Measurements from ENCODE around the gene NCF4. TPM values are rescaled to one million over a fixed set of nuclear protein-coding genes. Genes with fewer than 3 reads are reported as not detected.

NCF4 gene
- total RNA-seq, 1 donor from 2014 or later: not detected

DNA sequence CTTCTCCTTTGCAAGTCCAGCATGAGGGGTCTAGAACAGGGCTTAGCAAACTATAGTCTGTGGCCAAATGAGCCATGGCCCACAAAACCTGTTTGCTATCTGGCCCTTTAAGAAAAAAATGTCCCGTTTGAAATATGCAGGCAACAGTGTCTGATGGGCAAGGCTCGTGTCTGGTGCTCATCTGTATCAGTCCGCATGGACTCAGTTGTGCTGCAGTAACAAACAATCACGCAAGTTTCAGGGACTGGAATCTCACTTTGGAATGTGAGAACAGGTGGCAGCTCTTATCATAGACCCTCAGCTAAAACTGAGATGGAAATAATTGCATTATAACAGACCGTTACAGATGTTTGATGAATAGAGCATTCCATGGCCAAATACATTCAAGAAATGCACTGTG, 24.9 kb upstream of the NCF4 start:
- DNase-seq (ENCODE audit: low read depth): no peak

DNA sequence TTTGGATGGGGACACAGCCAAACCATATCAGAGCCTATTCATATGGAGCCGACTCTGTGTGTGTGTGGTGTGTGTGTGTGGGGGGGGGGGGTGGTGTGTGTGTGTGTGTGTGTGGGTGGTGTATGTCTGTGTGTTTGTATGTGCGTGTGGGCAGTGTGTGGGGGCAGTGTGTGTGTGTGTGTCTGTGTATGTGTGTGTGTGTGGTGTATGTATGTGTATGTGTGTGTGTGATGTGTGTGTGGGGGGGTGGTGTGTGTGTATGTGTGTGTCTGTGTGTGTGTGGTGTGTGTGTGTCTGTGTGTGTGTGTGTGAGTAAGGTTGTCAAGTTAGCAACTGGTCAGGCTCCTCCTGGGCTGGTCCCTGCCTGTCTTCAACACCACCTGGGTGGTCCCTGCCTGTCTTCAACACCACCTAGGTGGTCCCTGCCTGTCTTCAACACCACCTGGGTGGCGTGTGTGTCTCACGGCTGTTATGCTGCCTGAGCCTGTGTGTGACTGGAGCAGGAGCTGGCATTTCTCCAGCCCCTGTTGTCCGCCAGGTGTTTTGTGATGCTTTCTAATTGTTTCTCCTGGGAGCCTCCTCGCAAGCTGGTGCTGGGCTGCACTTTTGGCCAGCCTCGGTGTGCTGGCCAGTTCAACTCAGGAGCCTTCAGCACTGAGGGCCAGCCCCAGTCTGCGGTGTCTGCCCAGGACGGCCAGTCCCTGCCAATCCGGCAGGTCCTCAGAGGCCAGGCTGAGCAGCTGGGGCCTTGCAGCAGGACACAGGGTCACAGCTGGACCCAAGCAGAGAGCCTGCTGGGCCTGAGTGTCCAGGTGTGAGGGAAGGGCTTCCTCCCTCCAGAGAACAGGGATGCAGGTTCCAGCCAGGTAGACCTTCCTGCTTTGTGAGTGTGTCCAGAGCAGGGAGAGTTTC, 22.4 kb upstream of the NCF4 start:
- no peak for DNase-seq (ENCODE audit: low read depth)

GRCh38 chr22:36839356-36840073, 21.3 kb upstream of the NCF4 start:
- DNase-seq (ENCODE audit: low read depth): no peak

DNA sequence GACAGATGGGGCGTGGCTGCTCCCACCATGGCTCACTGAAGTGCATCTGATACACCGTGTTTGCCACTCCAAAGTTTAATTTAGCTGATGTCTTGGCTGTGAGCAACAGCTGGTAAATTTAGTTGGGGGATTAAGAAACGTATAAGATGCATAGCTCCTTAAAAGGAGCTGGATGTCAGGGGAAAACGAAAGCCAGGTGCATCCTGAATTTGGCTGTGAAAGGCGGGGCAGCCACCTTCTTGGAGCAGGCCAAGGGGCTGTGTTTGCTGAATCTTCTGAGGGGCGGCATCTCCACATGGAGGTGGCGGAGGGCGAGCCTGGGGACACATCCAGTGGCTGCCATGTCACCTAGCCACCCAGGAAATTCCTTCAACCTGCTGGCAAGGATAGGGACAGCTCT, 20.7 kb upstream of the NCF4 start:
- DNase-seq (ENCODE audit: low read depth): no peak

- DNase-seq (ENCODE audit: low read depth): no peak
Observed at GRCh38 chr22:36846271-36846670, 14.5 kb upstream of the NCF4 start.

DNA sequence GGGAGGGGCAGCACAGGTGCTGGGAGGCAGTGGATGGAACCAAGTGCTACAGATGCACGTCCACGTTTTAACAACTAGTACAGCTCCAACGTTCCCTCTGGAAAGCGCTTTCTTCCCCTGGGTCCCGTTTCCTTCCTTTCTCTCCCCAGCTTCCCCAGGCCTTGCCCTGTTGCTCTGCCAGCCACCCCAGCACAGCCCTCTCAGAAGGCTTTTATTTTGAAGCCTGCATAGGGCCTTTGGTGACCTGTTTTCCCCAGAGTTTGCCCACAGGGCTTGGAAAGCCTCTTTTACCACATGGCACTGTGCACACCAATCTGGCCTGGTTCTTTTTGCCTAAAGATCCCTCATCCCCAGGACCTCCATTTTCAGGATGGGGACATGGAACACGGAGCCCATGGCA, 13.9 kb upstream of the NCF4 start:
- DNase-seq (ENCODE audit: low read depth): no peak

DNA sequence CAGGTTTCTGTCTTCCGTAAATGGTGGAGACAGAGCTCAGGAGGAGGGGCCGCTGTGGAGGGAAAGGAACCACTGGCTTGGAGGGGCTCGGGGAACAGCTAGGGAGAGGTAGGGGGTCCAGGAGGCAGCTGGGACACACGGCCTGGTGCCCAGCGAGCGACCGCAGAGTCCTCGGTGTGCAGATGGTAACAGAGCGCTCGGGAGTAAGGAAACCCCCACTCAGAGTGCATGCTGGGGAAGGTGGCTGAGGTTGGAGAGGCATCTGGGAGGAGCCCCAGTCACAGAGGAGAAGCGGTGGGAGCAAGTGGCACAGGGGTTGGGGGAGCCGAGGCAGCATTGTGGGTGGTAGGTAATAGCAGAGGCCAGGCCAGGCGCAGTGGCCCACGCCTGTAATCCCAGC, 10.8 kb upstream of the NCF4 start:
- no peak for DNase-seq (ENCODE audit: low read depth)

- no peak for DNase-seq (ENCODE audit: low read depth)
Observed at GRCh38 chr22:36850682-36851081, 10.1 kb upstream of the NCF4 start.

GRCh38 chr22:36852056-36852973, 8.5 kb upstream of the NCF4 start:
- DNase-seq (ENCODE audit: low read depth): no peak

DNA sequence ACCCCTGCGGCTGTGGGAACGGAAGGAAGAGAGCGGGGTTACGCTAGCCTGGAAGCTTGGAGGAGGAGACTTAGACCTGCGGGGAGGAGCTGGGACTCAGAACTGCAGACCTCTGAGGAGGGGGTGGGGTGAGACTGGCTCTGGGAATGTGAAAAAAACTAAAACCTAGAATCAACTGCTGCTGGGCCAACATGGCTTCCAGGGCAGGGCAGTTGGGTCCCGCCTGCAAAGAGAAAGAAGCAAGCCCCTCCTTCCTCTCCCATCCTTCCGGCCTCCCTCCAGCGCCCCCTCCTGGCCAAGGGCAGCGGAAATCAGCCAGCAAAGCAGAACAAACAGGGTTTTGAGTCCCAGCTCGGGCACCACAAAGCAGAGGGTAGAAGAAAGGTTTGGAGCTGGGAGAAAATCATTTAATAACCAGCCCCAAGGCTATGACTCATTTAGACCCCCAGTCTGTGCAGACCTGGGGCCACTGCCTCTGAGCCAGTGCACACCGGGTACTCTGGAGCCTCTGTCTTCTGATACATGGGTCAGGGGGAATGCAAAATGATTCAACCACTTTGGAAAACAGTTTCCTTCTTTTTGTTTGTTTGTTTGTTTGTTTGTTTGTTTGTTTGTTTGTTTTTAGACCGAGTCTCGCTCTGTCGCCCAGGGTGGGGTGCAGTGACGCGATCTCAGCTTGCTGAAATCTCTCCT, 7.3 kb upstream of the NCF4 start:
- peak; percentile 48 for DNase-seq (ENCODE audit: low read depth)

- DNase-seq (ENCODE audit: low read depth): no peak
Observed at GRCh38 chr22:36855478-36855877, 5.3 kb upstream of the NCF4 start.

- peak; percentile 90 for DNase-seq (ENCODE audit: low read depth)
Observed at GRCh38 chr22:36856121-36856791, 4.5 kb upstream of the NCF4 start.

DNA sequence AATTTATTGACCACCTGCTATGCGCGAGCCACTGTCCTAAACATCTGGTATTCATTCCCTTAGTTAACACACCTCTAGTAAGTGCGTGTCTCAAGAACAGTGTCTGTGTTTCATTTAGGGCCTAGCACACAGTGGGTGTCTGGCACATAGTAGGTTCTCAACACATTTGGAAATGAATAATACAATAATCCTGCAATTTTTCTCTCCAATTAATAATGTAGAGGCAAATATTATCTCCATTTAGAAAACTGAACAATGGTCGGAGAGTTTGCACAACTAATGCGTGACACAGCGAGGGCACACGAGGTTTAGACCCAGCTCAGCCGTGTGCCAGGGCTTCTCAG, 4.0 kb upstream of the NCF4 start:
- DNase-seq (ENCODE audit: low read depth): no peak

GRCh38 chr22:36858156-36858555, 2.6 kb upstream of the NCF4 start:
- no peak for DNase-seq (ENCODE audit: low read depth)

DNA sequence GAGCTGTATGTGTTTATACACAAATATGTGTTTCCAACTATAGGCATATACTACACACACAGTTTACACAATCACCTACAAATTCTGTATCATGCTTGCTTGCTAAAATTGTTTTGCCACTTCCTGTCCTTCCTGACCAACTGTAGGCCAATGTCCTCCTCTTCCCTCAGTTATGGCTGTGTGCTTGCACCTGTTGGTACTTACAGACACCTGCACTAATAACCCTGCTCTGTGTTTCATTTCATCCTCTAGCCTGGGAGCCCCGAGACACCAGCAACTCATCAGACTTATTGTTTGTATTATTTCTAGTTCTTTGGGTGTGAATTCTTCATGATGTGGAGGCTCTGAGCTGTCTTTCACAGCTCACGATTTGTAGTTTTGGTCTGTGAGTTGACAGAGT, 1.8 kb upstream of the NCF4 start:
- no peak for DNase-seq (ENCODE audit: low read depth)

DNA sequence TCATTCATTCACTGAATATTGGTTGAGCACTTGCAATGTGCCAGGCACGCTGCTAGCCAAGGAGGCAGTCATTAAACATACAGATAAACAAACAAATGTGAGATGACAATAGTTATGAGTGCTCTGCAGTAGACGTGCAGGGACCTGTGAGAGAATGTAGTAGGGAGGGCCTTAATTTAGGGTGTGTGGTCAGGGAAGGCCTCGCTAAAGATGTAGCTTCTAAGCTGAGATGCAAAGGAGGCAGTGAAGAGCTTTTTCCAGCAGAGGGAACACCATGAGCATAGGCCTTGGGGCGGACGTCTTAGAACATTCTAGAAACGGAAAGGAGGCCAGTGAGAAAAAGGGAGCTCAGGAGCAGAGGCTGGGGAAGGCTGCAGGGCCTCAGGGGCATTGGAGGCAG, 789 bp upstream of the NCF4 start:
- DNase-seq (ENCODE audit: low read depth): no peak

GRCh38 chr22:36860438-36860820, 377 bp upstream of the NCF4 start:
- DNase-seq (ENCODE audit: low read depth): no peak

DNA sequence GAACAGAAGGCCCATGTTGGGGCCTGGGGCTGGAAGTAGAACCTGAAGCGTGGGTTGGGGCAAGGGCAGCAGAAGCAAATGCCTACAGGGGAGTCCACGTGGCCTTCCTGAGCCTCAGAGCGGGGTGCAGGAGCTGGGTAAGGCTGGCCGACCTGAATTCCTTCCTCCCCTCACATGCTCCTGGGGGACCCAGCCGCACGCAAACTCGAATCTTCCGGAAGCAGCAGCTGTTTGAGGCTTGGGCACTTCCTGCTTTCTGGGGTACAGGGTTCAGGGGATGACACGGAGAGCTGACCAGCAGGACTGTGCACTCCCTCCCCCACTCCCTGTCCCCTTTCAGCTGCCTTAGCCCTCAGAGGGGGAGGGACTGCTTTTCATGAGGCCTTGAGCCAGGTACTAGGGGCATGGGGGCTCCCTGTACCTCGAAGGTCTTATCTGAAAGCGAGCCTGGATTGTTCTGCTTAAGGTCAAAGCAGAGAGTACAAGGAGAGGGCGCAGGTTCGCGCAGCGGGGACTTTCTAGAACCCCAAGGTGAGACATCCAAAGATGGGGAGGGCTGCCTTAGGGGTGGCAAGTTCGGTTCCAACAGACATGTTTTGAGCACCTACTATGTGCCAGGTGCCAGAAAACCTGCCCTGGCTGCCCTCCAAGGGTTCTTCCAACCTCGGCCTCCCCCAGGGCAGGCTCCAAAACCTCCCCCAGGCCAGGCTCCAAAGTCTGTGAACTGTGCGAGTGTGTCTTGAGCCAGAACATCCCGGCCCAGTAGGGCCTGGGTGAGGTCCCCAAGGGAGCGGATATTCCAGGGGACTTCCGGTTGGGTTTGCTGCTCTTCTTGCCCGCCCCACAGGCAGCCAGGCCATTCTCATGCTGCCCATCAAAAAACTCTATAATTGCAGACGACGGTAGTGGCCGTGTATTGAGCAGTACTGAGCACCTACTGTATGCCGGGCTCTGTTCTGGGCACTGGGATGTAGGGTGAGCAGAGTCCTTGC, 1.7 kb downstream of the NCF4 start:
- no peak for DNase-seq (ENCODE audit: low read depth)

DNA sequence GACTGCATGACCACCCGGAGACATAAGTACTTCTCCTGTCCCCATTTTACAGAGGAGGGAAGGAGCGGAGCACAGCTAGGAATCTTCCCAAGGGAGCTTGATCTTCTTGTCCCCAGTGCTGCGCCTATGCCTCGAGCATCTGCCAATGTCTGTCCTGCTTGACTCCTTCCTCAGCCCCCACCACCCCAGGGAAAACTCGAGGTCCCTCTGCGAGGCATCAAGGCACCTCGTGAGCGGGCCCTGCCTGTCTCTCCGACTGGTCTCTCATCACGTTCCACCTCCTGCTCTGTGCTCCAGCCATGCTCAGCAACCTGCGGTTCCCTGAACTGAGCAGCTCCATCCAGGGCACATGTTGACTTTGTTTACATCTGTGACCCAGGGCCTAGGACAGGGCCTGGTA, 2.5 kb downstream of the NCF4 start:
- DNase-seq (ENCODE audit: low read depth): no peak
